Measurements from ENCODE around the gene PNPLA6. TPM values are rescaled to one million over a fixed set of nuclear protein-coding genes. Genes with fewer than 3 reads are reported as not detected.
A peak's percentile ranks its signal among the peaks of the same experiment; 100 is the strongest.

PNPLA6 gene
- total and polyA plus RNA-seq, 2 of the 13 experiments (the other 11 are each of a cell fraction or from before 2014, with no cell fraction given) = 24.9 to 28.2 TPM

DNA sequence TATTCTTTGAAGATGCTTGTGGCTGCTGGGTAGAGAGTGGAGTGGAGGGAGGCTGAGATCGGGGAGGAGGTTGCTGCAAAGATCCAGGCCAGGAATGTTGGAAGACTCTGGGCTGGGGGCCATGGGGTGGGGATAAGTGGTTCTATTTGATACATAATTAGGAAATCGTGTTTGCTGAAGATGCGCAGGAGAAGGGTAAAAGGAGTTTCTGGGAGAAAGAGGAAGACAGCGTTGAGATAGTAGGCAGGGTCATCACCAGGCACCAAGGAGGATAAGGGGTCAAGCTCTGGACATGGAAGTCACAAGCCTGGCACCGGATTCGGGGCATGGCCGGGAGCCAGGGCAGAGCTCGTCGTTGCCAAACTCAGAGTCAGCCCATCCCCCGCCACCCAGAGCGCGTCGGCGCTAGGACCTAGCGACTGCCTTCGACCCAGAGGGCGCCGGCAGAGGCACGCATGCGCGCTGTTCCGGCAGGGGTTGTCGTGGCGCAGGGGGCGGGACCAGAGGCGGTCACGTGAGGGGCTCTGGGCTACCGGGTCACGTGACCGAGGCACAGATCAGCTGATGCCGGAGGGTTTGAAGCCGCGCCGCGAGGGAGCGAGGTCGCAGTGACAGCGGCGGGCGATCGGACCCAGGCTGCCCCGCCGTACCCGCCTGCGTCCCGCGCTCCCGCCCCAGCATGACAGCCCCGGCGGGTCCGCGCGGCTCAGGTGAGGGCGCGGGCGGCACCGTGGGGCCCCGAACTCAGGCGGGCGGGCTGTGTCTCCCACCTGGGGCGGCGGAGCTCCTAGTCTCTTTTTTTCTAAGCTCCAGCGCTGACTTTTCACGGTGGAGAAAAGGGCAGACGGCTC lies 13.2 kb upstream of the PNPLA6 start, which contains the start of gene MCOLN1 (continued):
- TF ChIP-seq, protein P1, sequence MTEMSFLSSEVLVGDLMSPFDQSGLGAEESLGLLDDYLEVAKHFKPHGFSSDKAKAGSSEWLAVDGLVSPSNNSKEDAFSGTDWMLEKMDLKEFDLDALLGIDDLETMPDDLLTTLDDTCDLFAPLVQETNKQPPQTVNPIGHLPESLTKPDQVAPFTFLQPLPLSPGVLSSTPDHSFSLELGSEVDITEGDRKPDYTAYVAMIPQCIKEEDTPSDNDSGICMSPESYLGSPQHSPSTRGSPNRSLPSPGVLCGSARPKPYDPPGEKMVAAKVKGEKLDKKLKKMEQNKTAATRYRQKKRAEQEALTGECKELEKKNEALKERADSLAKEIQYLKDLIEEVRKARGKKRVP (CRISPR knock-in tag; IDR thresholded peaks at IDR 0.05) = no peak
- no peak for TF ChIP-seq MZF1 (CRISPR knock-in tag; IDR thresholded peaks at IDR 0.05; ENCODE audit: borderline replicate concordance)
- TF ChIP-seq RXRB (CRISPR knock-in tag; IDR thresholded peaks at IDR 0.05; ENCODE audit: borderline replicate concordance) = peak; percentile 61; the same call in 1 of the 2 replicates
- peak; percentile 84 for TF ChIP-seq IRF2 (CRISPR knock-in tag; IDR thresholded peaks at IDR 0.05)
- TF ChIP-seq ZNF780A (CRISPR knock-in tag; IDR thresholded peaks at IDR 0.05) = no peak
- TF ChIP-seq MXD4 (CRISPR knock-in tag; IDR thresholded peaks at IDR 0.05) = peak; percentile 95
- no peak for TF ChIP-seq ARID2 (CRISPR knock-in tag; IDR thresholded peaks at IDR 0.05; ENCODE audit: borderline replicate concordance)
- peak; percentile 93 for TF ChIP-seq SP5 (CRISPR knock-in tag; IDR thresholded peaks at IDR 0.05; ENCODE audit: borderline replicate concordance, low read depth)
- TF ChIP-seq, protein P2, sequence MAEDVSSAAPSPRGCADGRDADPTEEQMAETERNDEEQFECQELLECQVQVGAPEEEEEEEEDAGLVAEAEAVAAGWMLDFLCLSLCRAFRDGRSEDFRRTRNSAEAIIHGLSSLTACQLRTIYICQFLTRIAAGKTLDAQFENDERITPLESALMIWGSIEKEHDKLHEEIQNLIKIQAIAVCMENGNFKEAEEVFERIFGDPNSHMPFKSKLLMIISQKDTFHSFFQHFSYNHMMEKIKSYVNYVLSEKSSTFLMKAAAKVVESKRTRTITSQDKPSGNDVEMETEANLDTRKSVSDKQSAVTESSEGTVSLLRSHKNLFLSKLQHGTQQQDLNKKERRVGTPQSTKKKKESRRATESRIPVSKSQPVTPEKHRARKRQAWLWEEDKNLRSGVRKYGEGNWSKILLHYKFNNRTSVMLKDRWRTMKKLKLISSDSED (CRISPR knock-in tag; IDR thresholded peaks at IDR 0.05) = 0 out of 2 replicates have a peak, but pooled peaks have one; percentile 28
- TF ChIP-seq ZNF878 (CRISPR knock-in tag; IDR thresholded peaks at IDR 0.05) = no peak
- TF ChIP-seq, protein P3, sequence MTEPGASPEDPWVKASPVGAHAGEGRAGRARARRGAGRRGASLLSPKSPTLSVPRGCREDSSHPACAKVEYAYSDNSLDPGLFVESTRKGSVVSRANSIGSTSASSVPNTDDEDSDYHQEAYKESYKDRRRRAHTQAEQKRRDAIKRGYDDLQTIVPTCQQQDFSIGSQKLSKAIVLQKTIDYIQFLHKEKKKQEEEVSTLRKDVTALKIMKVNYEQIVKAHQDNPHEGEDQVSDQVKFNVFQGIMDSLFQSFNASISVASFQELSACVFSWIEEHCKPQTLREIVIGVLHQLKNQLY (CRISPR knock-in tag; IDR thresholded peaks at IDR 0.05) = peak; percentile 79; the same call in 1 of the 2 replicates
- TF ChIP-seq, protein P4, sequence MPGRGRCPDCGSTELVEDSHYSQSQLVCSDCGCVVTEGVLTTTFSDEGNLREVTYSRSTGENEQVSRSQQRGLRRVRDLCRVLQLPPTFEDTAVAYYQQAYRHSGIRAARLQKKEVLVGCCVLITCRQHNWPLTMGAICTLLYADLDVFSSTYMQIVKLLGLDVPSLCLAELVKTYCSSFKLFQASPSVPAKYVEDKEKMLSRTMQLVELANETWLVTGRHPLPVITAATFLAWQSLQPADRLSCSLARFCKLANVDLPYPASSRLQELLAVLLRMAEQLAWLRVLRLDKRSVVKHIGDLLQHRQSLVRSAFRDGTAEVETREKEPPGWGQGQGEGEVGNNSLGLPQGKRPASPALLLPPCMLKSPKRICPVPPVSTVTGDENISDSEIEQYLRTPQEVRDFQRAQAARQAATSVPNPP (CRISPR knock-in tag; IDR thresholded peaks at IDR 0.05) = no peak
- no peak for TF ChIP-seq ZNF430 (CRISPR knock-in tag; IDR thresholded peaks at IDR 0.05)
- peak; percentile 25; the same call in 1 of the 2 replicates for TF ChIP-seq MAZ (IDR thresholded peaks at IDR 0.05; ENCODE audit: borderline replicate concordance, low read depth, low read length)
- TF ChIP-seq MAZ (CRISPR knock-in tag; IDR thresholded peaks at IDR 0.05; ENCODE audit: low read depth) = peak; percentile 86
- TF ChIP-seq TEAD3 (CRISPR knock-in tag; optimal IDR thresholded peaks at IDR 0.05; ENCODE audit: borderline replicate concordance) = peak; percentile 87
- peak; percentile 99 for TF ChIP-seq PHF20 (CRISPR knock-in tag; IDR thresholded peaks at IDR 0.05)
- TF ChIP-seq KLF9 (CRISPR knock-in tag; IDR thresholded peaks at IDR 0.05; ENCODE audit: low read depth) = no peak
- TF ChIP-seq ZNF674 (CRISPR knock-in tag; IDR thresholded peaks at IDR 0.05; ENCODE audit: low read depth) = no peak
- TF ChIP-seq ZNF589 (CRISPR knock-in tag; conservative IDR thresholded peaks at IDR 0.05) = peak; percentile 90
- TF ChIP-seq, protein P5, sequence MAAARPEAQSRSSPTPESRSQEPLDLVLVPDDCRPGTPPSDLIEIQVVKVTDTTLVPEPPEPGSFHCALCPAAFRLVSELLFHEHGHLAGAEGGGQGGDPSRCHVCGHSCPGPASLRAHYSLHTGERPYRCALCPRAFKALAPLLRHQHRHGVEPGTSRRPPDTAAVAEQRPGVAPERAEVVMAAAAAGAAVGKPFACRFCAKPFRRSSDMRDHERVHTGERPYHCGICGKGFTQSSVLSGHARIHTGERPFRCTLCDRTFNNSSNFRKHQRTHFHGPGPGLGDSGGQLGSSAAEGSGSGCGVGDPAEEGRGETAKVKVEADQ (CRISPR knock-in tag; IDR thresholded peaks at IDR 0.05; ENCODE audit: borderline replicate concordance) = no peak
- TF ChIP-seq, protein P6, sequence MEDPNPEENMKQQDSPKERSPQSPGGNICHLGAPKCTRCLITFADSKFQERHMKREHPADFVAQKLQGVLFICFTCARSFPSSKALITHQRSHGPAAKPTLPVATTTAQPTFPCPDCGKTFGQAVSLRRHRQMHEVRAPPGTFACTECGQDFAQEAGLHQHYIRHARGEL (CRISPR knock-in tag; IDR thresholded peaks at IDR 0.05) = no peak
- TF ChIP-seq HOXA5 (CRISPR knock-in tag; IDR thresholded peaks at IDR 0.05) = 0 out of 2 replicates have a peak, but pooled peaks have one; percentile 44
- peak; percentile 87 for TF ChIP-seq NR2C2 (CRISPR knock-in tag; IDR thresholded peaks at IDR 0.05; ENCODE audit: borderline replicate concordance)
- TF ChIP-seq ZBTB7B (CRISPR knock-in tag; IDR thresholded peaks at IDR 0.05) = 0 out of 2 replicates have a peak, but pooled peaks have one; percentile 47
- peak; percentile 44 for TF ChIP-seq NFYB (CRISPR knock-in tag; IDR thresholded peaks at IDR 0.05)

All from HepG2 (cell line).